ENCODE results near the gene MNT. TPM values are rescaled to one million over a fixed set of nuclear protein-coding genes. Genes with fewer than 3 reads are reported as not detected.

MNT gene
- total RNA-seq, 1 donor from 2014 or later, result 4.5 TPM

DNA sequence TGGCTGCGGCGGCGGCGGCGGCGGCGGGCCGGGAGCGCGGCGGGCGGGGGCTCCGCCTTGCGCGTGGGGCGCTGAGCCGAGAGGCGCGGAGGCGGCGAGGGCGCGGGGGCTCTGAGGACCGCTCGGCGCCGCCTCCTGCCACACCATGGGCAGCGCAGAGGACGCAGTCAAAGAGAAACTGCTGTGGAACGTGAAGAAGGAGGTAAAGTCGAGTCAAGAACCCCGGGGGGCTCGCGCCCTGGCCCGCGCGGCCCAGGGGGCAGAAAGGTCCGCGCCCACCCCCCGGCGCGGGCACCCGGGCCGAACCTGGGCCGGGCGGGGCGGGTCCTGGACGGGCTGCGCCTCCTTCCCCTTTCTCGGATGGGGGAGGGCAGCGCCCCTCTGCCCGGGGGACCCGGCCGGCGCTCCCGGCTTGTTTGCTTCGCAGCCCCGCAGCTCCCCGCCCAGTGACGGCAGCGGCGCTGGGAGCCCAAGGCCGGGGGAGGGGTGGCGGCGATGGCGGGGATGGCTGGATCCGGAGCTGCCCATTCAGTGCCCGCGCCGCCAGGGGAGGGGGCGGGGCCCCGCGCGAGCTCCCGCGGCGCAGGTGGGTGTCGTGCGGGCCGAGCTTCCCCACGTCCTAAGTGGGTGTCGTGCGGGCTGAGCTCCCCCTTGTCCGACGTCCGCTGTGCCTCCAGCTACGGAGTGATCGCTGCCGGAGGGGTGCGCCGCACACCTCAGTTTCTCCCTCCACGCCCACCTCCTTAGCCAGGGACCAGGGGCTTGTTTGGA lies 63.1 kb downstream of the MNT start:
- peaks cover 17% of the 10 kb centered on the region for H3K36me3 ChIP-seq (ENCODE audit: control insufficient read depth, insufficient read depth, low read length)
- FAIRE-seq, result no peak
- peak; percentile 33 for DNase-seq (ENCODE audit: low read depth)
- TF ChIP-seq, protein P1, sequence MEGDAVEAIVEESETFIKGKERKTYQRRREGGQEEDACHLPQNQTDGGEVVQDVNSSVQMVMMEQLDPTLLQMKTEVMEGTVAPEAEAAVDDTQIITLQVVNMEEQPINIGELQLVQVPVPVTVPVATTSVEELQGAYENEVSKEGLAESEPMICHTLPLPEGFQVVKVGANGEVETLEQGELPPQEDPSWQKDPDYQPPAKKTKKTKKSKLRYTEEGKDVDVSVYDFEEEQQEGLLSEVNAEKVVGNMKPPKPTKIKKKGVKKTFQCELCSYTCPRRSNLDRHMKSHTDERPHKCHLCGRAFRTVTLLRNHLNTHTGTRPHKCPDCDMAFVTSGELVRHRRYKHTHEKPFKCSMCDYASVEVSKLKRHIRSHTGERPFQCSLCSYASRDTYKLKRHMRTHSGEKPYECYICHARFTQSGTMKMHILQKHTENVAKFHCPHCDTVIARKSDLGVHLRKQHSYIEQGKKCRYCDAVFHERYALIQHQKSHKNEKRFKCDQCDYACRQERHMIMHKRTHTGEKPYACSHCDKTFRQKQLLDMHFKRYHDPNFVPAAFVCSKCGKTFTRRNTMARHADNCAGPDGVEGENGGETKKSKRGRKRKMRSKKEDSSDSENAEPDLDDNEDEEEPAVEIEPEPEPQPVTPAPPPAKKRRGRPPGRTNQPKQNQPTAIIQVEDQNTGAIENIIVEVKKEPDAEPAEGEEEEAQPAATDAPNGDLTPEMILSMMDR (IDR thresholded peaks at IDR 0.05; ENCODE audit: insufficient read depth, low read length, severe bottlenecking), result no peak
- no peaks in the 10 kb centered on the region for H3K27me3 ChIP-seq (ENCODE audit: control insufficient read depth, insufficient read depth, low read length)
- peak overlapping the region; percentile 89 for H3K4me3 ChIP-seq (ENCODE audit: low read depth, low read length)

DNA sequence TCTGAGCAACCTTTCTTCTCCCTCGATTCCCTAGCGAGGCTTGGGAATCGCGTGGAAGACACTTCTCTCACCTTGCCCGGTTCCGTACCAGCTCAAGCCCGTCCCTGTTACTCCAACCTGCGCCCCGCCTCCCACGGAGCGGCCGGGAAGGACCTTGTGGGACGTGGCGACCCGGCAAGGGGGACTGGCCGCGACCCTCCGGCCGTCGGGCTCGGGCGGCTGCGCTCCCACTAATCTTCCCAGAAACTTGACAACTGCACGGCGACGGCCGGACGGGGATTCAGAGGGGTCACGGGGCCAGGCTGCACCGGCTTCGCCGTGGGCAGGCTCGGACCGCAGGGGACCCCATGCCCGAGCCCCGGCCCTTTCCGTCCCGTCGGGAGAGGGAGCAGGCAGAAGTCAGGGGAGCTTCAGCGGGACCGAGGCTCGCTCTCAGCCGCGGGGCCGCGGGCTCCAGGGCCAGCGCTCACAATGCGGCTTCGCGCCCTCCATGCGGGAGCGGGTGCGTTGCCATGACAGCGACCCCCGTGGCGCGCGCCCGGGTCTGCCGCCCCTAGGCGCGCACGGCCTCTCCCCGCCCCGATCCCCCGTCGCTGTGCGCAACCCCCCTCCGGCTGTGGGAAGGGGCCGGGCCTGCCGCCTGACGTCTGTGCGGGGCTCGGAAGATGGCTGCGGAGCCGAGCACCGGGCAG lies 63.9 kb downstream of the MNT start, which contains the start of gene SGSM2:
Gene SGSM2 (plus strand): TSS at position 650 of the 692 bp plus-strand sequence. CDS start 188 bp downstream, outside the sequence.
- Histone ChIP-seq H3K36me3 (ENCODE audit: control insufficient read depth, insufficient read depth, low read length) (peaks cover 21% of the 10 kb centered on the region), H3K4me3 (ENCODE audit: low read depth, low read length) (peak within 1 kb of the TSS; percentile 89), H3K27me3 (ENCODE audit: control insufficient read depth, insufficient read depth, low read length) (no peaks in the 10 kb centered on the region)
- TF ChIP-seq, protein P1 (IDR thresholded peaks at IDR 0.05; ENCODE audit: insufficient read depth, low read length, severe bottlenecking), result no peak
- no peak for FAIRE-seq
- DNase-seq (ENCODE audit: low read depth), result no peak

DNA sequence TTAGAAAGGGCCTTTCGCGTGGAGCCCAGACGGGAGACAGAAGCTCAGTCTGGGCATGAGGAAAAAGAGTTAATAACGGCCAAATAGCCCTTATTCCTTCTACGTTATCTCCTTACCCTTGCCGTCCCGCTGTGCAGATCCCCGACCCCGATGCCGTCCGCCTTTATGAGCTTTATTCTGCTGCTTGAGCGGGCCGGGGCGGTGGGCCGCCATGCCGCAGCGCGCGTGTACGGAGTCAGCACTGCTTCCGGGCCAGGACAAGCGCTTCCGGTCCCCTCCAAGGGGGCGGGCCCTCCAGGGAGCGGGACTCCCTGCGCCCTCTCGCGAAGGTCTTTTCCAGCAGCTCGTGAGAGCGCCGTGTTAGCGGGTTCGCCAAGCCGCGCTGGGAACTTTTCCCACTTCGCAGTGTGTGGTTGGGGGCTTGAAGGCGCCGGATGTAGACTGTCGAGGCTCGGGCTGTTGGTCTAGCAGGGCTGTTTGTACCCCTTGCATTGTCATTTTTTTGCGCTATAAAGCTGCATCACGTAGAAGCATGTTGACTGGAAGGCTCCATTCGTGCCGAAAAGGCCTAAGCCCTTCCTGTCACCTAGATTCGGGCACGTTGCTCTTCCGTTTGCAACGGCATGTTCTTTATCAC lies 64.5 kb downstream of the MNT start, which contains the start of gene TSR1:
Gene TSR1 (minus strand): TSS at position 243 of the 637 bp plus-strand sequence. CDS start 30 bp downstream, at position 213.
- FAIRE-seq (no peak), DNase-seq (ENCODE audit: low read depth) (peak; percentile 78)
- Histone ChIP-seq H3K36me3 (ENCODE audit: control insufficient read depth, insufficient read depth, low read length) (peaks cover 24% of the 10 kb centered on the region), H3K27me3 (ENCODE audit: control insufficient read depth, insufficient read depth, low read length) (no peaks in the 10 kb centered on the region), H3K4me3 (ENCODE audit: low read depth, low read length) (peak within 1 kb of the TSS; percentile 89)
- TF ChIP-seq, protein P1 (IDR thresholded peaks at IDR 0.05; ENCODE audit: insufficient read depth, low read length, severe bottlenecking), result peak; percentile 53

DNA sequence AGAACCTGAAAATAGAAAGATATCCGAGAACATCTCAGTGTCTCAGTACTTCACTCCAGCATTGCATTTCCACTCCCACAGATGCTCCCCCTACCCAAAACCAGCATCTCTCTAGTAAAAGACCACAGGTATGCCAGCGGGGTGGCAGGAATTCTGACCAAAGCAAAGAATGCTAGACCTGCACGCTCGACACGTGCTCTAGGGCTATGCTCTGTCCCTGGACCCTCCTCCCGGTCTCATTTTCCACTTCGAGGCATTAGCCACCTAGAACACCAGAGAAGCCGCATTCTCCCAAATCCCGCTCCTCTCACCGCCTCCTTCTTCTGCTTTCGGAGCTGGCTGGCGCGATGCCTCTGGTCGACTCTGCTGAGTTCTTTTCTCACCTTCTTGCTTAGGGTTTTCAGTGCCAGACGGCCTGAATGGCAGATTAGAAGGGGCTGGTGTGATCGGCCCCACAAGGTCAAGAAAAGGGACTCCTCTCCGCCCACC lies 65.1 kb downstream of the MNT start:
- Histone ChIP-seq H3K4me3 (ENCODE audit: low read depth, low read length) (peak overlapping the region; percentile 89), H3K27me3 (ENCODE audit: control insufficient read depth, insufficient read depth, low read length) (no peaks in the 10 kb centered on the region), H3K36me3 (ENCODE audit: control insufficient read depth, insufficient read depth, low read length) (peaks cover 26% of the 10 kb centered on the region)
- DNase-seq (ENCODE audit: low read depth) (no peak), FAIRE-seq (no peak)
- TF ChIP-seq, protein P1 (IDR thresholded peaks at IDR 0.05; ENCODE audit: insufficient read depth, low read length, severe bottlenecking), result no peak

Other genes with a start within 250 kb of the MNT start
- gene SMG6, start 97.3 kb downstream of the MNT start, total RNA-seq, result 9.2 and 13.4 TPM in 2 replicates
- 10.5 and 13.1 TPM in 2 replicates for gene SRR, start 97.1 kb downstream of the MNT start, total RNA-seq
- 55.9 and 72.1 TPM in 2 replicates for gene TSR1, start 64.6 kb downstream of the MNT start, total RNA-seq
- gene SGSM2, start 63.6 kb downstream of the MNT start, total RNA-seq, result 13.4 and 18.3 TPM in 2 replicates
- gene METTL16, start 110.8 kb upstream of the MNT start, total RNA-seq, result 12.4 and 17.6 TPM in 2 replicates
- 109 and 131 TPM in 2 replicates for gene PAFAH1B1, start 192.6 kb upstream of the MNT start, total RNA-seq